H1 (cell line): ENCODE measurements around the gene ST14. TPM values are rescaled to one million over a fixed set of nuclear protein-coding genes. Genes with fewer than 3 reads are reported as not detected.
"Not testable (repeated sequence)": the region's sequence is repeated elsewhere in the genome, so short reads cannot be mapped to it uniquely, and the experiment has no call there.

Source experiments
- CTCF ChIA-PET: fragments of 300-600 bp; sonication (Branson Sonifier 250); formaldehyde crosslinking; loops from one replicate; lab custom pipeline; 2021; ENCODE audit not compliant: partially characterized antibody; lab: Charles Lee
- POLR2A ChIA-PET: fragments of 300-600 bp; sonication (Branson Sonifier 250); formaldehyde crosslinking; loops from one replicate; lab custom pipeline; 2021; ENCODE audit warnings: inconsistent platforms; ENCODE audit not compliant: partially characterized antibody; lab: Charles Lee
- DNase-seq, 2 experiments: peaks; one replicate each; pipeline versions ENCODE4 v3.0.0 to v3.0.0-alpha.2; 2010 to 2022; ENCODE audit warnings: low spot score in 2 of 2, low read depth in 1 of 2, mixed read lengths in 1 of 2
- FAIRE-seq: peaks from 2 replicates; lab custom pipeline; 2011; peaks lifted over from hg19 to GRCh38; lab: Jason Lieb, UNC
- H2AFZ ChIP-seq: 2 replicates; pipeline ENCODE4 v1.8.1; 2012; ENCODE audit warnings: low read length, inconsistent platforms
- H2AK5ac ChIP-seq: 2 replicates; pipeline ENCODE4 v1.6.1; 2013; ENCODE audit warnings: low read depth, low read length
- H2BK120ac ChIP-seq: replicated peaks from 2 replicates; pipeline ENCODE3; 2013; ENCODE audit warnings: low read depth, low read length, inconsistent platforms
- H2BK12ac ChIP-seq: 2 replicates; pipeline ENCODE4 v1.6.1; 2013; ENCODE audit warnings: low read depth, low read length
- H2BK15ac ChIP-seq: 2 replicates; pipeline ENCODE4 v1.6.1; 2013; ENCODE audit warnings: low read length
- H2BK20ac ChIP-seq: 2 replicates; pipeline ENCODE4 v1.6.1; 2013; ENCODE audit warnings: low read length
- H2BK5ac ChIP-seq: 2 replicates; pipeline ENCODE4 v1.6.1; 2013; ENCODE audit warnings: low read depth, low read length
- H3K14ac ChIP-seq: 2 replicates; pipeline ENCODE4 v1.6.1; 2013; ENCODE audit warnings: inconsistent platforms; ENCODE audit not compliant: insufficient read length
- H3K18ac ChIP-seq: 2 replicates; pipeline ENCODE4 v1.6.1; 2013; ENCODE audit warnings: low read length; ENCODE audit errors: extremely low read depth
- H3K23ac ChIP-seq: 2 replicates; pipeline ENCODE4 v1.6.1; 2013; ENCODE audit warnings: inconsistent platforms; ENCODE audit not compliant: insufficient read length
- H3K23me2 ChIP-seq: 2 replicates; pipeline ENCODE4 v1.6.1; 2013; ENCODE audit warnings: low read depth, low read length
- H3K27ac ChIP-seq: 2 replicates; pipeline ENCODE4 v1.6.1; 2011; ENCODE audit warnings: low read depth, low read length, inconsistent platforms
- H3K27me3 ChIP-seq, 4 experiments: replicated peaks in 1 of 4; 1 replicate in 1 of 4; 2 replicates in 3 of 4; pipeline versions ENCODE4 v1.6.1 to v1.8.1; 2011 to 2013; ENCODE audit warnings: low read length in 3 of 4, mild to moderate bottlenecking in 3 of 4, inconsistent platforms in 2 of 4, mixed read lengths in 2 of 4, moderate library complexity in 1 of 4; ENCODE audit not compliant: control insufficient read depth in 3 of 4, insufficient read depth in 3 of 4; ENCODE audit errors: extremely low read depth in 1 of 4
- H3K36me3 ChIP-seq, 4 experiments: 2 replicates each; pipeline versions ENCODE4 v1.6.1 to v1.8.1; 2011 to 2013; ENCODE audit warnings: mild to moderate bottlenecking in 4 of 4, low read length in 3 of 4, moderate library complexity in 2 of 4, control low read depth in 1 of 4, inconsistent platforms in 1 of 4; ENCODE audit not compliant: insufficient read depth in 4 of 4, control insufficient read depth in 2 of 4
- H3K4ac ChIP-seq: replicated peaks from 2 replicates; pipeline ENCODE3; 2013; ENCODE audit warnings: low read length, low read depth, mixed read lengths, inconsistent platforms; ENCODE audit not compliant: insufficient read length
- H3K4me1 ChIP-seq, 4 experiments: replicated peaks in 1 of 4; 1 replicate in 1 of 4; 2 replicates in 3 of 4; pipeline versions ENCODE4 v1.6.1 to v1.8.1; 2011 to 2013; ENCODE audit warnings: low read length in 3 of 4, inconsistent platforms in 2 of 4, mixed read lengths in 1 of 4; ENCODE audit not compliant: insufficient read depth in 4 of 4, control insufficient read depth in 3 of 4
- H3K4me2 ChIP-seq, 2 experiments: 2 replicates each; pipeline versions ENCODE4 v1.6.1 to v1.8.1; 2011 to 2013; ENCODE audit warnings: low read depth in 2 of 2, low read length in 2 of 2, control low read depth in 1 of 2, inconsistent platforms in 1 of 2, mild to moderate bottlenecking in 1 of 2; ENCODE audit not compliant: insufficient read depth in 1 of 2
- H3K4me3 ChIP-seq, 4 experiments: fragments of 200-600, 300-600 bp in 1 of 4; sonication (generic), shearing (Covaris generic), sonication (Bioruptor Twin) in 1 of 4; 2 replicates each; pipeline versions ENCODE4 v1.5.1 to v1.8.1; 2011 to 2016; ENCODE audit warnings: low read length in 4 of 4, low read depth in 3 of 4, control low read depth in 2 of 4, inconsistent platforms in 2 of 4, mild to moderate bottlenecking in 2 of 4, mixed read lengths in 1 of 4, moderate library complexity in 1 of 4; ENCODE audit not compliant: insufficient read depth in 2 of 4; ENCODE audit errors: extremely low read depth in 1 of 4
- H3K56ac ChIP-seq: replicated peaks from 2 replicates; pipeline ENCODE3; 2013; ENCODE audit warnings: low read depth, mild to moderate bottlenecking, mixed read lengths, low read length, inconsistent platforms; ENCODE audit not compliant: insufficient read length
- H3K79me1 ChIP-seq: 2 replicates; pipeline ENCODE4 v1.6.1; 2013; ENCODE audit warnings: low read depth, low read length, control low read depth
- H3K79me2 ChIP-seq, 2 experiments: 2 replicates each; pipeline versions ENCODE4 v1.6.1 to v1.8.1; 2012 to 2013; ENCODE audit warnings: low read length in 2 of 2, mild to moderate bottlenecking in 2 of 2, inconsistent platforms in 1 of 2; ENCODE audit not compliant: insufficient read depth in 2 of 2, control insufficient read depth in 1 of 2
- H3K9ac ChIP-seq, 4 experiments: replicated peaks in 1 of 4; 1 replicate in 1 of 4; 2 replicates in 3 of 4; pipeline versions ENCODE4 v1.6.1 to v1.8.1; 2011 to 2013; ENCODE audit warnings: low read depth in 3 of 4, low read length in 3 of 4, control low read depth in 2 of 4, mild to moderate bottlenecking in 2 of 4, moderate library complexity in 2 of 4, inconsistent platforms in 1 of 4; ENCODE audit errors: extremely low read depth in 1 of 4
- H3K9me3 ChIP-seq, 2 experiments: 2 replicates each; pipeline versions ENCODE4 v1.6.1 to v1.8.1; 2012 to 2013; ENCODE audit warnings: mild to moderate bottlenecking in 2 of 2, moderate library complexity in 2 of 2, control low read depth in 1 of 2, inconsistent platforms in 1 of 2, low read depth in 1 of 2, low read length in 1 of 2, mixed read lengths in 1 of 2; ENCODE audit not compliant: insufficient read depth in 2 of 2
- H4K20me1 ChIP-seq, 2 experiments: replicated peaks in 1 of 2; 2 replicates each; pipeline versions ENCODE3 to v1.8.1; 2011 to 2013; ENCODE audit warnings: inconsistent platforms in 2 of 2, low read length in 2 of 2, mild to moderate bottlenecking in 1 of 2; ENCODE audit not compliant: insufficient read depth in 2 of 2, control insufficient read depth in 1 of 2
- H4K5ac ChIP-seq: 2 replicates; pipeline ENCODE4 v1.6.1; 2013; ENCODE audit warnings: low read length, low read depth, mixed read lengths, inconsistent platforms; ENCODE audit not compliant: insufficient read length
- H4K8ac ChIP-seq: 2 replicates; pipeline ENCODE4 v1.8.0; 2013; ENCODE audit warnings: mild to moderate bottlenecking, moderate library complexity, low read length, inconsistent platforms; ENCODE audit not compliant: insufficient read depth; ENCODE audit errors: extremely low read depth
- H4K91ac ChIP-seq: replicated peaks from 2 replicates; pipeline ENCODE3; 2013; ENCODE audit warnings: low read length, mixed read lengths, inconsistent platforms; ENCODE audit not compliant: insufficient read length
- WGBS, 2 experiments: shearing (Covaris generic) in 1 of 2; methylation state at CpG; one replicate each; pipeline versions ENCODE4 v1.1.6 to v1.1.7; 2013 to 2015; ENCODE audit warnings: low lambda C conversion rate in 2 of 2, mixed read lengths in 2 of 2, inconsistent platforms in 1 of 2, low coverage in 1 of 2, missing lambda C conversion rate in 1 of 2; ENCODE audit not compliant: insufficient replicate concordance in 2 of 2, insufficient coverage in 1 of 2, insufficient read length in 1 of 2; ENCODE audit errors: extremely low coverage in 1 of 2, missing lambda C conversion rate in 1 of 2; 5-methylcytosine and 5-hydroxymethylcytosine counted together
- polyA plus RNA-seq, 7 experiments: library from polyadenylated mRNA; depleted of rRNA in 3 of 7; stranded (reverse) in 5 of 7; unstranded in 2 of 7; fragments of >200 nt in 5 of 7; fragments of 200-250 nt in 2 of 7; gene quantifications; 1 replicate in 5 of 7; 2 replicates in 1 of 7; 4 replicates in 1 of 7; pipeline versions ENCODE4 v1.2.1 to v1.2.3, GENCODE V29; 2011 to 2013; ENCODE audit warnings: missing spikeins in 2 of 7, mixed read lengths in 2 of 7
- total RNA-seq: library from RNA; stranded (reverse); fragmentation: NEBNext Ultra II Directional; extraction: Animal tissue kit (Norgen Biotek cat#: 25700); gene quantifications from 2 replicates; pipeline ENCODE4 v1.2.1, GENCODE V29; 2021

ST14 gene
- total and polyA plus RNA-seq, 2 of the 8 experiments (the other 6 are each of a cell fraction or from before 2014, with no cell fraction given) = 22.4 to 24.9 TPM

- H3K23ac ChIP-seq, H3K27ac ChIP-seq, H3K56ac ChIP-seq, H4K8ac ChIP-seq, CTCF ChIA-PET, H3K9me3 ChIP-seq, FAIRE-seq, H3K4ac ChIP-seq, H3K4me3 ChIP-seq, H2BK15ac ChIP-seq, DNase-seq, H3K4me2 ChIP-seq, H3K36me3 ChIP-seq, H3K18ac ChIP-seq, H3K23me2 ChIP-seq, H4K91ac ChIP-seq, H3K9ac ChIP-seq, POLR2A ChIA-PET, H4K5ac ChIP-seq, H3K27me3 ChIP-seq, H2BK5ac ChIP-seq, H3K79me1 ChIP-seq, H2BK120ac ChIP-seq, H3K4me1 ChIP-seq, H2AK5ac ChIP-seq, H3K14ac ChIP-seq, H4K20me1 ChIP-seq, H2AFZ ChIP-seq, H2BK12ac ChIP-seq, H2BK20ac ChIP-seq: not testable (repeated sequence)
- H3K79me2 ChIP-seq = peaks cover 4 to 65% of the 10 kb centered on the region in 2 experiments; a peak in 3 of 4 replicates
- WGBS, 2 experiments = 95% methylated on average over 6 of the region's 6 CpGs; no CpG with 5 or more reads in 1 of the 2 experiments
Measured at GRCh38 chr11:130245375-130245774, 85.8 kb downstream of the ST14 start.
